Upper lobe of left lung (tissue), 4 donors: ENCODE results near the gene DPYD.

Experiments used
- EP300 ChIP-seq, 4 donors: sonication (generic); formaldehyde crosslinking; IDR thresholded peaks; one replicate each; pipeline ENCODE4 v1.5.1; 2017; ENCODE audit warnings: antibody characterized with exemption in 4 of 4, control low read depth in 2 of 4
- POLR2A ChIP-seq, 4 donors: fragments of 450-650 bp; IDR thresholded peaks; one replicate each; pipeline ENCODE4 v1.5.1; 2016 to 2017; ENCODE audit warnings: antibody characterized with exemption in 4 of 4, mild to moderate bottlenecking in 2 of 4

- TF ChIP-seq EP300 (IDR thresholded peaks at IDR 0.05), result no peak
- TF ChIP-seq POLR2A (IDR thresholded peaks at IDR 0.05), result no peak
Measured at GRCh38 chr1:97265630-97266029, 655.2 kb downstream of the DPYD start.
